Nephron progenitor cell (in vitro differentiated cells): ENCODE data around the gene STX19.
A peak's percentile ranks its signal among the peaks of the same experiment; 100 is the strongest.

ENCODE experiments used
- DNase-seq: peaks from one replicate; pipeline ENCODE4 v3.0.0; 2021
- H3K27ac Mint-ChIP-seq: 2 replicates; pipeline ENCODE4 v1.8.0; 2021; ENCODE audit warnings: mild to moderate bottlenecking, moderate library complexity, mixed read lengths
- H3K27me3 Mint-ChIP-seq: 2 replicates; pipeline ENCODE4 v1.8.0; 2021; ENCODE audit warnings: mild to moderate bottlenecking, low read depth, mixed read lengths; ENCODE audit not compliant: poor library complexity
- H3K36me3 Mint-ChIP-seq: 2 replicates; pipeline ENCODE4 v1.8.0; 2021; ENCODE audit warnings: low read depth, mixed read lengths
- H3K4me1 Mint-ChIP-seq: 2 replicates; pipeline ENCODE4 v1.8.0; 2021; ENCODE audit warnings: mixed read lengths
- H3K4me3 Mint-ChIP-seq: 2 replicates; pipeline ENCODE4 v1.8.0; 2021; ENCODE audit warnings: mild to moderate bottlenecking, moderate library complexity, mixed read lengths
- H3K9me3 Mint-ChIP-seq: 2 replicates; pipeline ENCODE4 v1.8.0; 2021; ENCODE audit warnings: mild to moderate bottlenecking, moderate library complexity, mixed read lengths
- TF ChIP-seq, protein P1 (sequence below): fragments of 200-600 bp; sonication (generic); IDR thresholded peaks from 2 replicates; pipeline ENCODE4 v1.5.0; 2021; ENCODE audit warnings: antibody characterized with exemption

Gene STX19

DNA sequence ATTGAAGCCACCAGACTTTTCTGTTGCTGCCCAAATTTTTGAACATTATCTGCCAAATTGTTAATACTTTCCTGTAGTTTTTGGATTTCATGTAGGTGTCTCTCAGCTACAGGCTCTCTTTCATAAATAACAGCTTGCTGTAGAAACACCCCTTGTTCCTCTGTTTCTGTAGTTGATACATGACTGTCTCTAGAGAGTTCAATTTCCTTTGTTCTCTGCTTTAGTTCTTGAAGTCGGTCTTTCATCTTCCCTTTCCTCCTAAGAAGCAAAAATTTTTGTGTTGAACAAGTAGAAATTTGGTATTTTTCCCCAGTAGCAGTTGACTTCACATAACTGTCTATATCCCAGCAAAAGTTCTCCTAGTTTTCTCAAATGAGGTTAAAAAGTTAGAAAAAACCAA is 13.4 kb downstream of the STX19 start:
- H3K4me1 Mint-ChIP-seq, result peaks cover 9% of the 10 kb centered on the region
- H3K4me3 Mint-ChIP-seq, result no peak overlapping the region
- TF ChIP-seq, protein P1, sequence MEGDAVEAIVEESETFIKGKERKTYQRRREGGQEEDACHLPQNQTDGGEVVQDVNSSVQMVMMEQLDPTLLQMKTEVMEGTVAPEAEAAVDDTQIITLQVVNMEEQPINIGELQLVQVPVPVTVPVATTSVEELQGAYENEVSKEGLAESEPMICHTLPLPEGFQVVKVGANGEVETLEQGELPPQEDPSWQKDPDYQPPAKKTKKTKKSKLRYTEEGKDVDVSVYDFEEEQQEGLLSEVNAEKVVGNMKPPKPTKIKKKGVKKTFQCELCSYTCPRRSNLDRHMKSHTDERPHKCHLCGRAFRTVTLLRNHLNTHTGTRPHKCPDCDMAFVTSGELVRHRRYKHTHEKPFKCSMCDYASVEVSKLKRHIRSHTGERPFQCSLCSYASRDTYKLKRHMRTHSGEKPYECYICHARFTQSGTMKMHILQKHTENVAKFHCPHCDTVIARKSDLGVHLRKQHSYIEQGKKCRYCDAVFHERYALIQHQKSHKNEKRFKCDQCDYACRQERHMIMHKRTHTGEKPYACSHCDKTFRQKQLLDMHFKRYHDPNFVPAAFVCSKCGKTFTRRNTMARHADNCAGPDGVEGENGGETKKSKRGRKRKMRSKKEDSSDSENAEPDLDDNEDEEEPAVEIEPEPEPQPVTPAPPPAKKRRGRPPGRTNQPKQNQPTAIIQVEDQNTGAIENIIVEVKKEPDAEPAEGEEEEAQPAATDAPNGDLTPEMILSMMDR, result no peak
- H3K9me3 Mint-ChIP-seq, result no peaks in the 10 kb centered on the region
- H3K36me3 Mint-ChIP-seq, result peaks cover 30% of the 10 kb centered on the region
- no peak overlapping the region for H3K27ac Mint-ChIP-seq
- DNase-seq, result no peak
- H3K27me3 Mint-ChIP-seq, result no peaks in the 10 kb centered on the region

DNA sequence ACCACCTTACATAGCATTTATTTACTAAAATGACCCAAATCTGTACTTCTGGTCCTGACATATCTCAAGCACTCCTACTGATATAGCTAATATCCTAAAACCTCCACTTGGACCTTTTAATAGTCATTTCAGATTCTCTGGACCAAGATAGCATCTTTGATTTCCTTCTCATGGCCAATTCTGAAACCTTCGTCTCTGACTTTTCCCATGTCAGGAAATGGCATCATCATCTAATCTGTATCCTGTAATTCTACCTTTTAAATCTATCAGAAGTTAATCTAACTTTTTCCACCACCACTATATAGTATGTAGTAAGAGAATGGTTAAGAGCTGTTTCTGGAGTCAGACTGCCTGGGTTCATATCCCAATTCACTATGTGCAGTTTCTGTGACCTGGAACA is 16.2 kb downstream of the STX19 start:
- no peak overlapping the region for H3K4me3 Mint-ChIP-seq
- no peaks in the 10 kb centered on the region for H3K4me1 Mint-ChIP-seq
- no peaks in the 10 kb centered on the region for H3K9me3 Mint-ChIP-seq
- DNase-seq, result no peak
- H3K27me3 Mint-ChIP-seq, result no peaks in the 10 kb centered on the region
- peaks cover 27% of the 10 kb centered on the region for H3K36me3 Mint-ChIP-seq
- TF ChIP-seq, protein P1, result no peak
- H3K27ac Mint-ChIP-seq, result no peak overlapping the region

DNA sequence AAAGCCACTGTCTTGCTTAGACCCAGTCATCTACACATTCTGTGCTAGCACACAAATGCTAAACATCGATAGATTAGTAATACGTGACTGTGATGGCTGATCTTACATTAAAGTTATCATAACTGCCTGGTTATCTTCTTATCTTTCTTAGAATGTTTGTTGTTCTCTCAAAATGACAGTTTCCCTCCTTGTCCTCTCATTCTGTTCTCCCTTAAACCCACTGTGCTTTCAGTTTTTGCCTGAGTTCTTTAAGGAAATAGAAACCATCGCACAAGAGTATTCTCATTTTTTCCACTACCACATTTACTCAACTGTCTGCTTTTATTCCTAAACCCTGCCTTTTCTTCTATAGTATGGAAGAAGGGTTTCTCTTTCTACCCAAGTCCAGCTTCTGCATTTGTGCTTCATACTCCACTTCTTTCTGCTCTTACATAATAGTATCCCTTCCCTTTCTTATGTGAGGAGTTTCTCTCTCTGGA is 17.1 kb downstream of the STX19 start:
- Mint-ChIP-seq H3K27me3 (no peaks in the 10 kb centered on the region), H3K36me3 (peaks cover 33% of the 10 kb centered on the region), H3K9me3 (no peaks in the 10 kb centered on the region), H3K27ac (no peak overlapping the region), H3K4me1 (no peaks in the 10 kb centered on the region), H3K4me3 (no peak overlapping the region)
- DNase-seq, result no peak
- TF ChIP-seq, protein P1, result no peak

DNA sequence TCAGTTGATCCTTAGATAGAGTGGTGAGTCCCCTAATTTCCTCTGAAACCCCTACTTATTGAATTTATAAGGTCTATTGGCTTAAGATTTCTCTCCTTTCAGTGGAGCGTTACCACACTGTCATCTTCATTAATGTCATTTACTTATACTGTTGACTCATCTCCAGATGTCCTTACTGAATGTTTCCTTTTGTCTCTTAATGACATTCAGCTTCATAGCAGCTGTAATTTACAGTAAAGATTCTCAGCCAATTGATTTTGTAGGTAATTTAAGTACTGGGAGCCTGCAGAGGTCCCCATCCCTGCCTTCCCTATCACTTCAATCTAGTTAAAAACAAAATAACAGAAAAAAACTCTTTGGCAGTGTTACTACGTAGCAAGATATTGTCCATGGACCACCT is 18.8 kb downstream of the STX19 start:
- Mint-ChIP-seq H3K27ac (no peak overlapping the region), H3K4me3 (no peak overlapping the region), H3K36me3 (peaks cover 29% of the 10 kb centered on the region), H3K9me3 (no peaks in the 10 kb centered on the region), H3K4me1 (no peaks in the 10 kb centered on the region), H3K27me3 (no peaks in the 10 kb centered on the region)
- TF ChIP-seq, protein P1, result no peak
- DNase-seq, result no peak

DNA sequence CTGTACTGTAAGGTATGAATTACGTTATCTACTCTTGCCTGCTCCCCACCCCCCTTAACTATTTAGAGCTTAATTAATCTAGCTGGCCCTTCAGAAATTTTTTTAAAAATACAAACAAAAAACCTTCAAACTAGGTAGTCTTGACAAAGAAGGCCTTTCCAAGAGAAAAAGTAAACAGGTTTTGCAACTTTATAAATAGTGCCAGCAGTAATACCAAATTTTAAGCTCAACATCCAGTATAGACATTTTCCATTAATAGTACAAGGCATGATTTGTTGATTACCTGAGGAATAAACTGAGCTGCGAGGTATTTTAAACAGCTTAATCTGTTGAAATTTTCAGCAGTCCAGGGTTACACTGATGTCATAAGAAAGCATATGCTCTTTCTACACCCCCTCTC is 20.1 kb downstream of the STX19 start:
- Mint-ChIP-seq H3K36me3 (peaks cover 25% of the 10 kb centered on the region), H3K9me3 (no peaks in the 10 kb centered on the region), H3K27ac (no peak overlapping the region), H3K27me3 (no peaks in the 10 kb centered on the region), H3K4me1 (no peaks in the 10 kb centered on the region), H3K4me3 (no peak overlapping the region)
- no peak for DNase-seq
- TF ChIP-seq, protein P1, result no peak

DNA sequence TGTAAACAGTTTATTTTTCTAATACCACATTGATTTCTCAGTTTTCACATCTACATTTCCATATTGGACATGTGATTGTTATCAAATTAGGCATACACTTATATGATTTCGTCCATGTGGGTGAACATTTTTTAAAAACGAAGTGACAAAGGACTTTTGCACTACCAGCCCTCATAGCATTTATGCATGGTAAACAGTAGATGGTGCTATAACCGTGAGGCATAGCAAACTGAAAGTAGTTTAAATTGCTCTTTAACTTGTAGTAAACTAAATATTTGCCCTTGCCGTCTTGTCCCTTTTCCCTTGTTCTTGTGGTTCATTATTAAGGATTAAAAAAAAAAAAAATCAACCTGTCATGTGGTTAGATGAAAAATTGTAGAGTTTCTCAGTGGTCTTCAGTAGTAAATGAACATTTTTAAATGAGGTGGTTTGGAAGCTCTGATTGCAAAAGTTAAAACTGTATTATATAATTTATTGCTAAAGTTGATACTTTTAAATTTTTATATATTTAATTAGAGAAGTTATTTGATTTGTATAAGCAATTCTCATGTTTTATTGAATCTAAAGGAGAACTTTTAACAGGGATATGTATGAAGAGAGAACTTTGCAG is 24.0 kb downstream of the STX19 start:
- no peak for DNase-seq
- Mint-ChIP-seq H3K4me3 (no peak overlapping the region), H3K4me1 (no peaks in the 10 kb centered on the region), H3K27ac (no peak overlapping the region), H3K27me3 (no peaks in the 10 kb centered on the region), H3K36me3 (peaks cover 16% of the 10 kb centered on the region), H3K9me3 (no peaks in the 10 kb centered on the region)
- TF ChIP-seq, protein P1, result peak; percentile 67
